Colonic mucosa (tissue), 4 donors: ENCODE results near the gene TCF4. TPM values are rescaled to one million over a fixed set of nuclear protein-coding genes. Genes with fewer than 3 reads are reported as not detected.

ENCODE experiments used
- DNase-seq: peaks from one replicate; pipeline ENCODE4 v3.0.0-alpha.2; 2020
- H3K27ac ChIP-seq: fragments of 200-600 bp; one replicate; pipeline ENCODE4 v1.8.0; 2021
- H3K27me3 ChIP-seq: fragments of 200-600 bp; one replicate; pipeline ENCODE4 v1.8.0; 2021
- H3K36me3 ChIP-seq: fragments of 200-600 bp; one replicate; pipeline ENCODE4 v1.8.0; 2021
- H3K4me1 ChIP-seq: fragments of 200-600 bp; one replicate; pipeline ENCODE4 v1.8.0; 2021; ENCODE audit warnings: mild to moderate bottlenecking
- H3K4me3 ChIP-seq: fragments of 200-600 bp; one replicate; pipeline ENCODE4 v1.8.0; 2021
- H3K9ac ChIP-seq, 2 donors: one replicate each; pipeline ENCODE4 v1.7.0; 2013; ENCODE audit warnings: control low read depth in 2 of 2, low read depth in 2 of 2, low read length in 2 of 2
- H3K9me3 ChIP-seq: fragments of 200-600 bp; one replicate; pipeline ENCODE4 v1.8.0; 2021
- CTCF ChIP-seq: fragments of 200-600 bp; IDR thresholded peaks from one replicate; pipeline ENCODE4 v1.8.0; 2022; ENCODE audit warnings: antibody characterized with exemption, mild to moderate bottlenecking
- intact Hi-C: fragments of 100-400 bp; cut with DNase I; formaldehyde crosslinking; loops from one replicate; pipeline ENCODE4 v1.14.1; 2022
- total RNA-seq, 2 donors: library from RNA; stranded (reverse); fragmentation: NEBNext Ultra II Directional in 1 of 2; extraction: Animal tissue kit (Norgen Biotek cat#: 25700) in 1 of 2; gene quantifications; one replicate each; pipeline ENCODE4 v1.2.1, GENCODE V29; 2021
- donor health status: healthy.
- donor health status: DM: no; HTN: no; CAD: no.
- donor health status: DM: no; HTN: no; CAD: no.

The TCF4 gene
- total RNA-seq, 2 donors from 2014 or later = 9.8 to 29.0 TPM

- no peaks in the 10 kb centered on the region for H3K36me3 ChIP-seq
- intact Hi-C loops = no loop called here
These were observed 222.7 kb downstream of the TCF4 start for GRCh38 chr18:55365342-55365741.

GRCh38 chr18:55362303-55362702, 225.7 kb downstream of the TCF4 start:
- no peaks in the 10 kb centered on the region for H3K36me3 ChIP-seq
- no peak overlapping the region for H3K9ac ChIP-seq

More at GRCh38 chr18:55365342-55365741, 222.7 kb downstream of the TCF4 start:
- no peaks in the 10 kb centered on the region for H3K9me3 ChIP-seq
- no peaks in the 10 kb centered on the region for H3K27me3 ChIP-seq
- TF ChIP-seq CTCF = no peak
- DNase-seq = no peak
- H3K27ac ChIP-seq = no peak overlapping the region
- H3K4me3 ChIP-seq = no peak overlapping the region
- H3K9ac ChIP-seq = no peak overlapping the region
- H3K4me1 ChIP-seq = no peaks in the 10 kb centered on the region

DNA sequence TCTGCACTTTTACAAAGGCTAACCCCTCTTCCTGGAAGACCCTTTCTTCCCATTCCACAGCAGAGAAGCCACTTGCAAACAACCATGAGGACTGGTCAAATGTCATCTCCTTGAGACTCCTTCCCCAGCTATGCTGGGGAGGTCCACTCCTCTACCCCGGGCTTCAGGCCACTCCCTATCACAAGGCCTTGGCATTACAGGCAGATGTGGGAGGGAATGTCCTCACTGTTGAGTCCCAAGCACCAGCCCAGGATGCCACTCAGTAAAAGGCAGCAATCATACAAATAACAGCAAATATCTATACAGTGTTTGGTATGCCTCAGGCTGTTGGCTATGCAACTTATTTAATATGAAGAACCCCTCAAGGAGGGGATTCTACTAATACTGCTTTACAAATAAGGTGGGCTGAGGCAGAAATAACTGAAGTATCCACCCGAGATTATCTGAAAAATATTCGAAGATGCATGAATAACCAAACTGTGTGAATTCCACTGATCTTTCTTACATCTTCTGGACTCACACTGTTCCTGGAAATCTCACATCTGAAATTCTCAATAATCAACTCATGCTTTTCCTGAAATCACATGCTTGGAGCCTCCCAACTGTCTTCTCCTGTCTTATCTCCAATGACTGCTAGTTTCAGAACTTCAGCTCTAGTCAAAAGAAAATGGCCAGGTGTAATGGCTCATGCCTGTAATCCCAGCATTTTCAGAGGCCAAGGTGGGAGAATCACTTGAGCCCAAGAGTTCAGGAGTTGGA, 226.3 kb downstream of the TCF4 start:
- H3K36me3 ChIP-seq = no peaks in the 10 kb centered on the region
- no peaks in the 10 kb centered on the region for H3K9me3 ChIP-seq
- H3K9ac ChIP-seq = no peak overlapping the region
- H3K27me3 ChIP-seq = no peaks in the 10 kb centered on the region
- no peak overlapping the region for H3K27ac ChIP-seq
- no peak for DNase-seq
- TF ChIP-seq CTCF = no peak
- intact Hi-C loops = no loop called here
- no peak overlapping the region for H3K4me3 ChIP-seq
- H3K4me1 ChIP-seq = no peaks in the 10 kb centered on the region

More at GRCh38 chr18:55362303-55362702, 225.7 kb downstream of the TCF4 start:
- Histone ChIP-seq H3K9me3 (no peaks in the 10 kb centered on the region), H3K4me3 (no peak overlapping the region), H3K27ac (no peak overlapping the region), H3K27me3 (no peaks in the 10 kb centered on the region), H3K4me1 (no peaks in the 10 kb centered on the region)
- no peak for TF ChIP-seq CTCF
- intact Hi-C loops = no loop called here
- no peak for DNase-seq

DNA sequence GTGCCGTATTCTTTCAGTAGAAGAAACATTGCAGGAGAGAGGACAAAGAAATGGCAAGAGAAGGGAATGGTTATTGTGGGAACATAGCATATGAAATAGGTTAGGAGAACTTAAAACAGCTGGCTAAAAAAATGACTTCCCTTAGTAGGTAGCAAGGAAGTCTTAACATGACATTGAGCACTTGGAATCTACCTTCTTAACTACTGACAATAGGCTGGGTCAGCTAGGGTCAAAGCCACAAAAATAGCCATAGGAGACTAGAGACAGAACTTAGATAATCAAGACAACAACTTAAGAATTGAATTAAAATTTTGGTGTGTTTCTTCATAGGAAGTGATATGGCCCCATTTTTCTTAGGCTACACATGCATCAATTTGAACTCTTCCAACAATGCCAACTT, 227.9 kb downstream of the TCF4 start:
- Histone ChIP-seq H3K4me1 (no peaks in the 10 kb centered on the region), H3K36me3 (no peaks in the 10 kb centered on the region), H3K27me3 (no peaks in the 10 kb centered on the region), H3K4me3 (no peak overlapping the region), H3K27ac (no peak overlapping the region), H3K9me3 (no peaks in the 10 kb centered on the region), H3K9ac (no peak overlapping the region)
- no peak for TF ChIP-seq CTCF
- intact Hi-C loops = no loop called here
- no peak for DNase-seq

GRCh38 chr18:55356815-55357214, 231.2 kb downstream of the TCF4 start:
- no peak for TF ChIP-seq CTCF
- no peaks in the 10 kb centered on the region for H3K27me3 ChIP-seq
- no peak overlapping the region for H3K4me3 ChIP-seq
- H3K9ac ChIP-seq = no peak overlapping the region
- no peaks in the 10 kb centered on the region for H3K4me1 ChIP-seq
- intact Hi-C loops = no loop called here
- no peaks in the 10 kb centered on the region for H3K9me3 ChIP-seq
- DNase-seq = no peak
- H3K36me3 ChIP-seq = no peaks in the 10 kb centered on the region
- no peak overlapping the region for H3K27ac ChIP-seq
